GM19463 (cell line): ENCODE results near the gene TACSTD2.
"Not testable (repeated sequence)": the region's sequence is repeated elsewhere in the genome, so short reads cannot be mapped to it uniquely, and the experiment has no call there.

ENCODE experiments used
- ATAC-seq: cut with Tn5 transposase; IDR thresholded peaks from one replicate; pipeline ENCODE4 v1.9.1; 2021; ENCODE audit warnings: mild to moderate bottlenecking, moderate library complexity; ENCODE audit not compliant: unreplicated experiment

Gene TACSTD2, protein sequence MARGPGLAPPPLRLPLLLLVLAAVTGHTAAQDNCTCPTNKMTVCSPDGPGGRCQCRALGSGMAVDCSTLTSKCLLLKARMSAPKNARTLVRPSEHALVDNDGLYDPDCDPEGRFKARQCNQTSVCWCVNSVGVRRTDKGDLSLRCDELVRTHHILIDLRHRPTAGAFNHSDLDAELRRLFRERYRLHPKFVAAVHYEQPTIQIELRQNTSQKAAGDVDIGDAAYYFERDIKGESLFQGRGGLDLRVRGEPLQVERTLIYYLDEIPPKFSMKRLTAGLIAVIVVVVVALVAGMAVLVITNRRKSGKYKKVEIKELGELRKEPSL

DNA sequence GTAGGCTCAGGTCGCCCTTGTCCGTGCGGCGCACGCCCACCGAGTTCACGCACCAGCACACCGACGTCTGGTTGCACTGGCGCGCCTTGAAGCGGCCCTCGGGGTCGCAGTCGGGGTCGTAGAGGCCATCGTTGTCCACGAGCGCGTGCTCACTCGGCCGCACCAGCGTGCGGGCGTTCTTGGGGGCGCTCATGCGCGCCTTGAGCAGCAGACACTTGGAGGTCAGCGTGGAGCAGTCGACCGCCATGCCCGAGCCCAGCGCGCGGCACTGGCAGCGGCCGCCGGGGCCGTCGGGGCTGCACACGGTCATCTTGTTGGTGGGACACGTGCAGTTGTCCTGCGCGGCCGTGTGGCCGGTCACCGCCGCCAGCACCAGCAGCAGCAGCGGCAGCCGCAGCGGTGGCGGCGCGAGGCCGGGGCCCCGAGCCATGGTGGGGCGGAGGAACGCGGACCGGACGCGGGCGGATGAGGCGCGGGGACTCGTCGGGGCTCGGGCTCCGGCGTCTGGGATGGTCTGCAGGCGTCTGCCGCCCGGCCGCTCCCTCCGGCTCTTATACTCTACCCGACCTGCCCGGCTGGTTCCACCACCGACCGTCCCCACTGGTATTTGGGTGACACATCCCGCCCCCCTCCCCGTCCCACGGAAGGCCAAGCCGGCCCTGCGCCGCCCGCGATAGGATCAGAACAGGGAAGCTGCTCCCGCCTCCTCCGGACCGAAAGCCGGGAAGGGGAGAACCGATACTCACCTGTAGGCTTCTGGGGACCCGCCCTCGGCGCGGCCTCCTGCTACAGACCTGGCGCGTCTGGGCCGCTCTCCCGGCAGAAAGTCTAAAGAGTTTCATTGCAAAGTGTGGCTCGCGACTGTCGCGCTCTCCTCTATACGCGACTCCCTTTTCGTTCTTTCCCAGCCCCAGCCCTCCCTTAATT is at the start of gene TACSTD2:
TSS of gene TACSTD2 (minus strand) at position 526 of the 927 bp plus-strand sequence. CDS start at position 430, 96 bp downstream.
- ATAC-seq: no peak

DNA sequence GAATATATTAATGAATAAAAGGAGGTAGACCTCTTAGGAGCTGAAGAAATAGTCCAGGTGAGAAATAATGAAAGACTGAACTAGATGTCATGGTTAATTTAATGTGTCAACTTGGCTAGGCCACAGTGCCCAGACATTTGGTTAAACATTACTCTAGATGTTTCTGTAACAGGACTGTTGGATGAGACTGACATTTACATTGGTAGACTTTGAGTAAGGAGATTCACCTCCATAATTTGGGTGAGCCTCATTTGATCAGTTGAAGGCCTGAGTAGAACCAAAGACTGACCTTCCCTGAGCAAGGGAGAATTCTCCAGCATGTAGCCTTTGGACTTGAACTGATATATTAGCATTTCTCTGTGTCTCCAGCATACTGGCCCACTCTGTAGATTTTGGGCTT is 49.2 kb upstream of the TACSTD2 start:
- no peak for ATAC-seq

- ATAC-seq: not testable (repeated sequence)
These were observed 46.2 kb upstream of the TACSTD2 start for GRCh38 chr1:58623259-58623658.

DNA sequence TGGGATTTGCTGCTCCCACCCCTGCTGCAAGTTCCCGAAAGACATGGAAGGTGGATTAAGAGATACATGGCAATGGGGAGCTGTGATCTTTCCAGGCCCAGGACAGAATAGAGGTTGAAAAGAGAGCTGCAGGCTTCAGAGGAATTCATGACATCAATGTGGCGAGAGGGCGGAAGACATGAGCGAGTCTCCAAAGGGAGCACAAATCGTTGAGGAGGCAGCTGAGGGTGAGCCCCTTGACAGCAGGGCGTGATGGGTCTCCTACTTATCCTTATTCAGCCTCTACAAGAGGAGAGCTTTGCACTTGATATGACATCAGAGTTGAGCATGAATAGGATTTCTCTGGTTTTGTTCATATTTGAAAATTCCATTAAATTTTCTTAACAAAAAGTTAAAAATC is 45.5 kb upstream of the TACSTD2 start:
- no peak for ATAC-seq

DNA sequence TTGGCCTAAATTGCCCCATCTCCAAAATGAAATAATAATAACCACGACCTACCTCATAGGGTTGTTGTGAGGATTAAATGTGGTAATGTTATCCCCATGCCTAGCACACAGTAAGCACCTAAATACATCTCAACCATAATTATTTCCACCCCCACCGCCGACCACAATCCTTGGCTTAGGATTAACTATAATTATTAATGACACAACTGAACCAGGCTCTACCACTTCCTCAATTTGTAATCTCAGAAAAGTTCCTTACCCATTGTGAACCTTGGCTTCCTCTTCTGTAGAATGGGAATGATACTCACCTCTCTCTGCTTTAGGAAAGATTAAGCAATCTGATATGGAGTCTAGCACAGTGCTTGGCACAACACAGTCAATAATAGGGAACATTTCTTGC is 44.3 kb upstream of the TACSTD2 start:
- no peak for ATAC-seq

DNA sequence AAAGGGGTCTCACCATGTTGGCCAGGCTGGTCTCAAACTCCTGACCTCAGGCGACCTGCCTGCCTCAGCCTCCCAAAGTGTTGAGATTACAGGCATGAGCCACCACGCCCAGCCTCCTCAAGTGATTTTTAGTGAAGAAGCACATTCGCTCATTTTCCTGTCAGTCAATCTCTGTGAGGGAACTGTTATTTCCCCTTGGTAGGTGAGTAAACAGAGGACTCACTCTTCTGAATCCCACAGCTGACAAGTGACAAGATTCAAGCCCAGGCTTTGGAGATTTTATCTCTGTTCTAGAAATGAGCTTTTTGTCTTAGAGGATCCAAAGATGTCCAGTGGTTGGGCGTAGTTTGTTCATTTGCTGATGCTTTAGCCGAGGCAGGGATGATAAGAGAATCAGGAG is 43.9 kb upstream of the TACSTD2 start:
- ATAC-seq: no peak

GRCh38 chr1:58620259-58620658 is 43.2 kb upstream of the TACSTD2 start:
- ATAC-seq: no peak

- ATAC-seq: no peak
These were observed 42.4 kb upstream of the TACSTD2 start for GRCh38 chr1:58619286-58620054.

DNA sequence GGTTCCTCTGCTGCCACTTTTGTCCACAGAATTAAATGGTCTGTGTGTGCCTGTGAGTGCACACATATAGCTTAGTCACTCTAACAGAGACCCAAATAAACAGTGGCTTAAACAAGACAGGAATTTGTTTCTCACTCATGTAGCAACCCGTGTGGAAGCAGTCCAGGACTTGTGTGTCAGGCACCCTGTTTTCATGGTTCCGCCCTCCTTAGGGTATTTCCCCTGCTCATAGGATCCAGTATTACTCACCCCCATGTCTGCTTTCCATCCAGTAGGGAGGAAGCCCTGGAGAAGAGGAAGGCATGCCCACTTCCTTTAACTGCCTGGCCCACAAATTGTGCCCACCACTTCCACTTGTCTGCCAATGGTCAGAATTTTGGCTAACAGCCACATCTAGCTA is 41.3 kb upstream of the TACSTD2 start:
- no peak for ATAC-seq

- ATAC-seq: no peak
These were observed 34.9 kb upstream of the TACSTD2 start for GRCh38 chr1:58611861-58612385.

DNA sequence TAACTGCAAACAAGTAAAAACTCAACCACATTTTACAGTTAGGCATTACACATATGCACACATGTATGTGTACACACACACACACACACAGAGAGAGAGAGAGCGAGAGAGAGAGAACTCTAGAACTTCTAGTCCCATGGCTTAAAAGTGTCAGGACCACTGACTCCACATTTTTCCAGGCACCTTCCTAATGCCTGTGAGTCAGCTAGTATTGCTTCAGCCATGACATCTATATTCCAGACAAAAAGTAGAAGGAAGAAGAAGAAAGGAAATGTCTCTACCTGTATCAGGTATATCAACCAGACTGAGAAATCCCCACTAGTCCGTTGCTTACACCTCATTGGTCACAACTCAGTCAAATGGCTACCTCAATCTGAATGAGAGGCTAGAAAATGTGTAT is 31.9 kb upstream of the TACSTD2 start:
- ATAC-seq: no peak

DNA sequence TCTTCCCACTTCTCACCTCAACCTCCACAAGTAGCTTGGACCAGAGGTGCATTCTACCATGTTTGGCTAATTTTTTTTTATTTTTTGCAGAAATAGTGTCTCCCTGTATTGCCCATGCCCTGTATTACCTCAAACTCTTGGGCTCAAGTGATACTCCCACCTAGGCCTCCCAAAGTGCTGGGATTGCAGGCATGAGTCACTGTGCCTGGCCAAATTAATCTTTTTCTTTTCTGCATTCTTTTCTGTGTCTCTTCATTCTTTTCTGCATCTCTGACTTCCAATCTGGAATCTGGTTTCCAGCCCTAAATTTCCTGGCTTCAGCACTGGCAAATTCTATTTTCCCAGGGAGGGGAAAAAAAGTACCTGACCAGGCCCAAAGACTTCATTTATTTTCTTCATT is 31.2 kb upstream of the TACSTD2 start:
- no peak for ATAC-seq

GRCh38 chr1:58607391-58607790 is 30.3 kb upstream of the TACSTD2 start:
- ATAC-seq: no peak

- ATAC-seq: not testable (repeated sequence)
These were observed 24.9 kb upstream of the TACSTD2 start for GRCh38 chr1:58601921-58602320.

DNA sequence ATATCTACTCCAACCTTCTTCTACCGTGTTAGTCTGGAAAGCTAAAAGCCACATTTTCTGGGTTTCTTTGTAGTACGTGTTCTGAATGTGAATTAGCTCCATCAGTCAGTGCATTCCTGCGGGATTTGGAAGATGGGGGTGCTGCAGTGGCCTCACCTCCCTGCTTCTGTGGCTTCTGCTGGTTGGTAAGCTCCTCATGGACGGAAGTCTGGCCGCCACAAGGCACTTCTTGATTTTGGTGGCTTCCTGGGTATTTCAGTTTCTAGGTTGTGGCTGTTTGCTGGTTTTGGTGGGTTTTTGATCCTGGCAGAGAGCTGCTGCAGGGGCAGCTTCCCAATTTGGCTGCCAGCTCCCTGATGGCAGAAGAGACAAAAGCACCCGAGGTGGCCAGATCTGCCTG is 20.9 kb upstream of the TACSTD2 start:
- no peak for ATAC-seq

GRCh38 chr1:58597076-58597475 is 20.0 kb upstream of the TACSTD2 start:
- ATAC-seq: no peak

GRCh38 chr1:58596631-58597052 is 19.6 kb upstream of the TACSTD2 start:
- ATAC-seq: no peak

GRCh38 chr1:58594546-58594945 is 17.5 kb upstream of the TACSTD2 start:
- ATAC-seq: no peak

- no peak for ATAC-seq
These were observed 15.6 kb upstream of the TACSTD2 start for GRCh38 chr1:58592522-58593134.

GRCh38 chr1:58591806-58592205 is 14.8 kb upstream of the TACSTD2 start:
- no peak for ATAC-seq

- ATAC-seq: no peak
These were observed 13.0 kb upstream of the TACSTD2 start for GRCh38 chr1:58590019-58590418.
